ENCODE data around the gene CLIC1. TPM values are rescaled to one million over a fixed set of nuclear protein-coding genes. Genes with fewer than 3 reads are reported as not detected.

Gene CLIC1
- total RNA-seq = 293 and 305 TPM in 2 replicates

GRCh38 chr6:31736021-31736767, at the start of gene CLIC1:
TSS of gene CLIC1 (minus strand) at chr6:31736530. CDS start at chr6:31736300, 230 bp downstream.

GRCh38 chr6:31776989-31777666, 40.8 kb upstream of the CLIC1 start, which contains the start of gene VWA7:
TSS of gene VWA7 (minus strand) at chr6:31777328. CDS start at chr6:31776779, 549 bp downstream.

GRCh38 chr6:31762356-31762755, 26.0 kb upstream of the CLIC1 start, which contains the start of gene SAPCD1:
TSS of gene SAPCD1 (plus strand) at chr6:31762656. CDS start at chr6:31763055, 399 bp downstream.

GRCh38 chr6:31739639-31740396, 3.5 kb upstream of the CLIC1 start, which contains the start of gene MSH5:
TSS of gene MSH5 (plus strand) at chr6:31740005. CDS start at chr6:31740467, 462 bp downstream.

GRCh38 chr6:31728767-31729514, 7.4 kb downstream of the CLIC1 start, which contains the start of gene DDAH2:
TSS of gene DDAH2 (minus strand) at chr6:31729299. CDS start at chr6:31729161, 138 bp downstream.

GRCh38 chr6:31723245-31723979, 12.9 kb downstream of the CLIC1 start, which contains the start of gene MPIG6B:
TSS of gene MPIG6B (plus strand) at chr6:31723373. CDS start at chr6:31723384, 11 bp downstream.

GRCh38 chr6:31721351-31722020, 14.8 kb downstream of the CLIC1 start, which contains the start of gene LY6G6C:
TSS of gene LY6G6C (minus strand) at chr6:31721746. CDS start at chr6:31721679, 67 bp downstream.

GRCh38 chr6:31715022-31715958, 21.0 kb downstream of the CLIC1 start, which contains the start of gene LY6G6D:
TSS of gene LY6G6D (plus strand) at chr6:31715348. CDS start at chr6:31715356, 8 bp downstream.

GRCh38 chr6:31706599-31706998, 29.7 kb downstream of the CLIC1 start, which contains the start of gene LY6G6F:
TSS of gene LY6G6F (plus strand) at chr6:31706866. CDS start at chr6:31706907, 41 bp downstream.

GRCh38 chr6:31702819-31703716, 33.3 kb downstream of the CLIC1 start, which contains the start of gene ABHD16A:
TSS of gene ABHD16A (minus strand) at chr6:31703324. CDS start at chr6:31703281, 43 bp downstream.

Other genes starting within 250 kb of the CLIC1 start
- gene MICB, start 238.4 kb downstream of the CLIC1 start, total RNA-seq = 2.2 and 5.1 TPM in 2 replicates
- not detected in 2 replicates for gene MCCD1, start 207.6 kb downstream of the CLIC1 start, total RNA-seq
- 205 and 225 TPM in 2 replicates for gene DDX39B, start 194.5 kb downstream of the CLIC1 start, total RNA-seq
- gene ATP6V1G2, start 189.9 kb downstream of the CLIC1 start, total RNA-seq = 0.25 and 2.1 TPM in 2 replicates
- gene NFKBIL1, start 188.9 kb downstream of the CLIC1 start, total RNA-seq = 21.5 and 21.6 TPM in 2 replicates
- gene LTA, start 164.2 kb downstream of the CLIC1 start, total RNA-seq = not detected in 2 replicates
- gene TNF, start 161.0 kb downstream of the CLIC1 start, total RNA-seq = not detected in 2 replicates
- not detected in 2 replicates for gene LTB, start 154.1 kb downstream of the CLIC1 start, total RNA-seq
- gene LST1, start 150.3 kb downstream of the CLIC1 start, total RNA-seq = not detected in 2 replicates
- not detected in 2 replicates for gene NCR3, start 143.5 kb downstream of the CLIC1 start, total RNA-seq
- not detected in 2 replicates for gene AIF1, start 121.3 kb downstream of the CLIC1 start, total RNA-seq
- 66.0 and 73.3 TPM in 2 replicates for gene PRRC2A, start 115.8 kb downstream of the CLIC1 start, total RNA-seq
- gene BAG6, start 83.9 kb downstream of the CLIC1 start, total RNA-seq = 169 and 177 TPM in 2 replicates
- gene APOM, start 80.6 kb downstream of the CLIC1 start, total RNA-seq = 2.0 and 2.3 TPM in 2 replicates
- 18.5 and 21.9 TPM in 2 replicates for gene C6orf47, start 75.8 kb downstream of the CLIC1 start, total RNA-seq
- 21.4 and 23.7 TPM in 2 replicates for gene GPANK1, start 71.5 kb downstream of the CLIC1 start, total RNA-seq
- gene CSNK2B, start 70.5 kb downstream of the CLIC1 start, total RNA-seq = 208 and 235 TPM in 2 replicates
- gene LY6G5B, start 66.6 kb downstream of the CLIC1 start, total RNA-seq = 0.44 and 0.50 TPM in 2 replicates
- 0.34 TPM in 1 of 2 replicates, not detected in the other for gene LY6G5C, start 55.5 kb downstream of the CLIC1 start, total RNA-seq
- gene ABHD16A, start 33.2 kb downstream of the CLIC1 start, total RNA-seq = 19.1 and 24.3 TPM in 2 replicates
- gene LY6G6F, start 29.7 kb downstream of the CLIC1 start, total RNA-seq = not detected in 2 replicates
- not detected in 2 replicates for gene LY6G6D, start 21.2 kb downstream of the CLIC1 start, total RNA-seq
- not detected in 2 replicates for gene LY6G6C, start 14.8 kb downstream of the CLIC1 start, total RNA-seq
- 0.06 TPM in 1 of 2 replicates, not detected in the other for gene MPIG6B, start 13.2 kb downstream of the CLIC1 start, total RNA-seq
- 48.5 and 60.7 TPM in 2 replicates for gene DDAH2, start 7.2 kb downstream of the CLIC1 start, total RNA-seq
- 1.6 and 4.2 TPM in 2 replicates for gene MSH5, start 3.5 kb upstream of the CLIC1 start, total RNA-seq
- 0.44 and 0.50 TPM in 2 replicates for gene SAPCD1, start 26.1 kb upstream of the CLIC1 start, total RNA-seq
- gene VWA7, start 40.8 kb upstream of the CLIC1 start, total RNA-seq = 0.10 and 0.12 TPM in 2 replicates
- 54.7 and 63.3 TPM in 2 replicates for gene VARS1, start 59.2 kb upstream of the CLIC1 start, total RNA-seq
- 36.0 and 38.2 TPM in 2 replicates for gene LSM2, start 70.4 kb upstream of the CLIC1 start, total RNA-seq
- 0.62 and 1.7 TPM in 2 replicates for gene HSPA1L, start 78.8 kb upstream of the CLIC1 start, total RNA-seq
- gene HSPA1A, start 79.0 kb upstream of the CLIC1 start, total RNA-seq = 93.9 and 97.6 TPM in 2 replicates
- gene HSPA1B, start 91.2 kb upstream of the CLIC1 start, total RNA-seq = 101 and 110 TPM in 2 replicates
- gene NEU1, start 126.3 kb upstream of the CLIC1 start, total RNA-seq = 36.7 and 43.2 TPM in 2 replicates
- gene SLC44A4, start 142.5 kb upstream of the CLIC1 start, total RNA-seq = not detected in 2 replicates
- gene EHMT2, start 161.2 kb upstream of the CLIC1 start, total RNA-seq = 29.5 and 47.8 TPM in 2 replicates
- 2.1 and 2.5 TPM in 2 replicates for gene ZBTB12, start 165.6 kb upstream of the CLIC1 start, total RNA-seq
- 10.4 and 16.9 TPM in 2 replicates for gene C2, start 191.2 kb upstream of the CLIC1 start, total RNA-seq
- 47.7 and 56.5 TPM in 2 replicates for gene CFB, start 209.6 kb upstream of the CLIC1 start, total RNA-seq
- gene NELFE, start 222.4 kb upstream of the CLIC1 start, total RNA-seq = 55.8 and 57.5 TPM in 2 replicates
- gene SKIC2, start 222.6 kb upstream of the CLIC1 start, total RNA-seq = 24.6 and 28.9 TPM in 2 replicates
- 11.5 and 15.8 TPM in 2 replicates for gene DXO, start 235.6 kb upstream of the CLIC1 start, total RNA-seq
- 39.7 and 65.0 TPM in 2 replicates for gene C4A, start 245.5 kb upstream of the CLIC1 start, total RNA-seq

All from cardiac ventricle fibroblast (primary cell).